D721Med (cell line): ENCODE measurements around the gene FAM98C.

Experiments
- DNase-seq: peaks from one replicate; pipeline ENCODE4 v3.0.0; 2011; ENCODE audit warnings: low spot score; ENCODE audit not compliant: insufficient read length
- FAIRE-seq: peaks from 2 replicates; lab custom pipeline; 2011; peaks lifted over from hg19 to GRCh38; lab: Jason Lieb, UNC
- TF ChIP-seq, protein P1 (sequence below): IDR thresholded peaks from 2 replicates; pipeline ENCODE4 v1.5.1; 2012; ENCODE audit warnings: mild to moderate bottlenecking, control low read depth; ENCODE audit not compliant: insufficient read depth; ENCODE audit errors: missing control alignments

FAM98C gene

DNA sequence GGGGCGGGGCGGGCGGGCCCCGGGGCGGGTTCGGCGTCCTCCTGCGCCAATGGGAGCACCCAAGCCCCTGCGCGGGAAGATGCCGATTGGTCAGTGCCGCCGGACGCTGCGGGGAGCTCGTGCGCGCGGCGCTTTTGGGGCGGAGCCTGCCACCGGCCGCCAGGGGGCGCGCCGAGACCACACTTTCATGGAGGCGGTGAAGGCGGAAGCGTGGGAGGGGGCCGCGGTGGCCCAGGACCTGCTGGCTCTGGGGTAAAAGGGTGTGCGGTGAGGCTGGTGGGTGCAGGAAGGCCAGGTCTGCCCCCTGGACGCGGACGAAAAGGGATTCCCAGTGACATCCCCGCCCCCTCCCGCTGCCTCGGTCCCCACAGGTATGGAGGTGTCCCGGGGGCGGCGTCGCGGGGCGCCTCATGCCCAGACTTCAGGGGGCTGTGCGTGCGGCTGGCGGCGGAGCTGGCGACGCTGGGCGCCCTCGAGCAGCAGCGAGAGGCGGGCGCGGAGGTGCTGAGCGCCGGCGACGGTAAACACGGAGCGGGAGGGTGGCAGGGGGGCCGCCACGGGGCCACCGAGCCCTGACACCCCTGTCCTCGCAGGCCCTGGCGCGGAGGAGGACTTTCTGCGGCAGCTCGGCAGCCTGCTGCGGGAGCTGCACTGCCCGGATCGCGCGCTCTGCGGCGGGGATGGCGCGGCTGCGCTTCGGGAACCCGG, at the start of gene FAM98C:
FAM98C (plus strand) TSS at position 127 of the 708 bp plus-strand sequence; CDS start at position 188, 61 bp downstream.
- peak; percentile 99 for DNase-seq
- TF ChIP-seq, protein P1, sequence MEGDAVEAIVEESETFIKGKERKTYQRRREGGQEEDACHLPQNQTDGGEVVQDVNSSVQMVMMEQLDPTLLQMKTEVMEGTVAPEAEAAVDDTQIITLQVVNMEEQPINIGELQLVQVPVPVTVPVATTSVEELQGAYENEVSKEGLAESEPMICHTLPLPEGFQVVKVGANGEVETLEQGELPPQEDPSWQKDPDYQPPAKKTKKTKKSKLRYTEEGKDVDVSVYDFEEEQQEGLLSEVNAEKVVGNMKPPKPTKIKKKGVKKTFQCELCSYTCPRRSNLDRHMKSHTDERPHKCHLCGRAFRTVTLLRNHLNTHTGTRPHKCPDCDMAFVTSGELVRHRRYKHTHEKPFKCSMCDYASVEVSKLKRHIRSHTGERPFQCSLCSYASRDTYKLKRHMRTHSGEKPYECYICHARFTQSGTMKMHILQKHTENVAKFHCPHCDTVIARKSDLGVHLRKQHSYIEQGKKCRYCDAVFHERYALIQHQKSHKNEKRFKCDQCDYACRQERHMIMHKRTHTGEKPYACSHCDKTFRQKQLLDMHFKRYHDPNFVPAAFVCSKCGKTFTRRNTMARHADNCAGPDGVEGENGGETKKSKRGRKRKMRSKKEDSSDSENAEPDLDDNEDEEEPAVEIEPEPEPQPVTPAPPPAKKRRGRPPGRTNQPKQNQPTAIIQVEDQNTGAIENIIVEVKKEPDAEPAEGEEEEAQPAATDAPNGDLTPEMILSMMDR = peak; percentile 80
- FAIRE-seq = no peak

DNA sequence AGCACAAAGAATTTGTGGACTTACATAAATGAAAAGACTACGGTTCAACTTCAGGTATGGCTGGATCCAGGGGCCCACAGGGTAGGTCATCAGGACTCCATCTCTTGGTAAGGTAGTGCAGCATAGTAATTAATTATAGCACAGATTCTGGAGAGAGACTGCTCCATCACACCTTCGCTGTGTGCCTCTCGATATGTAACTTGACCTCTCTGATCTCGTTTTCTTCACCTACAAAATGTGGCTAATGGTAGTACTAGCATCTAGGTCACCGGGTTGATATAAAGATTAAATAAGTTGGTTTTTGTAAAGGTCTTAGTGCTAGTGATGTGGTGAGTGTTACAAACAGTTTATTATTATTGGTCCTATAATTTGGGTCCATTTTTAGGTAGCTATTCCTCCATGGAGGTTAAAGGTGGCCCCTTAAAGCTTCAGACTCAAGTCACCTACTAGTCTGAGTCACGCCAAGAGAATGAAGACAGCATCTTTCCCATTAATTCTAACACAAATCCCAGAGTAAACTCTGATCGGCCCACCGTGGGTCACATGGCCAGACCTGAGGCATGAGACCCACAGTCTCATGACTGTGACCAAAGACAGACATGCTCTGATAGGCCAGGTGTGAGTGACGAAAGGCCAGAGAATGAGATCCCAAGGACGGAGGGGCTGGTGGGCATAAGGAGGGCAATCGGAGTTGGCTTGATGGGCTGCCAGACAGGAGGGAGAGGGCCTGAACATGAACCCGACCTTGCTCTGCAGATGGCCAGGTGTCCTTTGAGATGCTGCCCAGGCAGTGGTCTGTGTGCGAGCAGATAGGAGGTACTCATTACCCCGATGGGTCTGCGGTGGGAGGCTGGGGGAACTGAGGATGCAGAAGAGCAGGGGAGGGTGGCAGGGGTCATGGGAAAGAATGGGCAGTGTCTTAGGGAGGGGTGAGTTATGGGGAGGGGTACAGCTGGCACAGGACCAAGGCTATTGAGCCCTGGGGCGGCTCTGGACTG, 46.9 kb upstream of the FAM98C start:
- TF ChIP-seq, protein P1 = no peak
- FAIRE-seq = no peak
- DNase-seq = no peak

DNA sequence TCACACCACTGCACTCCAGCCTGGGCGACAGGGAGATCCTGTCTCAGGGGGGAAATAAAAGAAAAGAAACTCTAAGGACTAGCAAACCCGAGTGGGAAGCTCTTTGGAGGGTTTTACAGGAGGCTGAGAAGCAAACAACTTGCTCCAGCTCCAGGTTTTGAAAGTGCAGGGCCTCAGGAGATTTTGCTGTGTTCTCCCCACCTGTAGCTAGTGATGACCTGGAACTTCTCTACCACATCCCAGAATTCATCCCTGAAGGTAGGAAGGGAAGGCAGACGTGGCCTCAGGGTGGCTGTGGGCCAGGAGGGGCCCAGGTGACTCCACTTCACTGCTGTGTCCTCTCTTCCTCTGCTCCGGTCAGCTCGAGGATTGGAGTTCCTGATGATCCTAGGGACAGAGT, 44.8 kb upstream of the FAM98C start:
- FAIRE-seq = no peak
- no peak for DNase-seq
- TF ChIP-seq, protein P1 = no peak

DNA sequence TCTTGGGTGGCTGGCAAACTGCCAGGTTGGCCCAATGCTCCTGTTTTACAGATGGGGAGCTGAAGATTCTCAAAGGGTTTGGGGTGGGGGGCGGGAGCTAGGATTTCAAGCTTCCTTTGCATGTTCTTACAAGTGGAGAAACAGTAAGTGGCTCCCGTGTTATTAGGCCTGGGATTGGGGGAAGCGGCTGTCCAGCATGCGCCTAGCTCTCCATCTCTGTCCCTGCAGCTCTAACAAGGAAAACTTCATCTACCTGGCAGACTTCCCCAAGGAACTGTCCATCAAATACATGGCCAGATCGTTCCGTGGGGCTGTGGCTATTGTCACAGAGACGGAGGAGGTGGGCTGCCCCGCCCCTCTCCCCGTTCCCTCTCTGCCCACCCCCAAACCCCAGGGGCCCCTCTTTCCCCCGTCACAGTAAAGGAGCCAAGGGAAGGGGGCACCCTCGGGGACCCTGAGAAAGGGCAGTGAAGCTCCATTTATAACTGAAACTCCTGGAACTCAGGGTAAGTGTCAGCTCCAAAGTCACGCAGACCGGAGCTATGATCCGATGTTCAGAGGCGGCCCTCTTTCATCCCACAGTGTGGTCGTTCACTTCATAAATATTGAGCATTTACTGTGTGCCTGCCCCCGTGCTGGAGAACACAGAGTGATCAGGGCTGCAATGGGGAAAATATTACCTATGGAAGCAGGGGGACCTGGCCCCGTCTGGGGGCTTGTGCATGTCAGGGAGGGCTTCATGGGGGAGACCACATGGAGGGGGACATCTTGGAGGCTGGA, 43.5 kb upstream of the FAM98C start:
- FAIRE-seq (no peak), DNase-seq (no peak)
- TF ChIP-seq, protein P1 = no peak

DNA sequence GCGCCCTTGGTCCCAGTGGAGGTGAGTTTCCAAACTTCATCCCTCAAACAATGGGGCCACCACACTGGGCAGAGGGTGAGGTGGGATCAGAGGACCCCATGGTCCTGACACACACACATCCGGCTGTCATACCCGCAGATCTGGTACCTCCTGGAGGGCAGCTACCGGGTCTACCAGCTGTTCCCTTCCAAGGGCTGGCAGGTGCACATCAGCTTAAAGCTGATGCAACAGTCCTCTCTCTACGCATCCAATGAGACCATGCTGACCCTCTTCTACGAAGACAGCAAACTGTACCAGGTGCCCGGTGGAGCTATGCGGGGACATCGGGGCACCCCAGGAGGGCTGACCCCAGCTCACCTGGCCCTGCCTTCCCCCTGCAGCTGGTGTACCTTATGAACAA, 42.5 kb upstream of the FAM98C start:
- TF ChIP-seq, protein P1 = no peak
- DNase-seq (no peak), FAIRE-seq (no peak)

DNA sequence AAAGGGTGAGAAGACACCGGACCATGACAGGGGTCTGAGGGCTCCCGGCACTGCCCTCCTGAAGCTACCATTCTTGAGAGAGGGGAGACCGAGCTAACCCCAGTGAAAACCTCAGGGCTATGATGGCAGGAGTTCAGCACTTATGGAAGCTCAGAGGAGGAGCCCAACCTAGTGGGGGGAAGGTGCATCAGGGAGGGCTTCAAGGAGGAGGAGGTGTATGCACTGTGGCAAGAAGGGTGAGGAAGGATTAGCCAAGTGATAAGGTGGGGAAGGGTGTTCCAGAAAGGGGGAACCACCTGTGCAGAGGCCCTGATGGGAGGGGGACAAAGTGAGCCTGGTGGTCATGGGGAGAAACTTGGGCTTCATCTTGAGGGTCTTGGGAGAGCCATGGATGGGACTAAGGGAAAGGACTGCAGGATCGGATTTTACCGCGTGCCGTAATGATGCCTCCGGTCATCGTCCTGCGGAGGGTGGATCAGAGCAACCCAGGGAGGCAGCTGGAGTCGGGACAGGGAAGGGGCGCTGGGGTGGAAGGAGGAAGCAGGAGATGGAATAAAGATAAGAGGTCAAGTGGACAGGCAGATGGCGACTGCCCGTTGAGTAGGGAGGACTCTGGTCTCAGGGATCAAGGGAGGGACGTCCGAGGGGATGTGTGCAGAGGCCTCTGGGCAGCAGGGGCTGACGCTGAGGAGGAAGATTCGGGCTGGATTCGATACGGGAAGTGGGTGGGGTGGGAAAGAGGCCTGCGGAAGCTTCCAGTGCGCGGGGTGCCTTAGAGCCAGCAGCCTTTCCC, 41.9 kb upstream of the FAM98C start:
- no peak for FAIRE-seq
- no peak for DNase-seq
- TF ChIP-seq, protein P1 = no peak
